Stomach (tissue), 4 donors: ENCODE results near the gene OS9.

Source experiments
- CTCF ChIP-seq, 7 experiments: fragments of 450-650 bp in 4 of 7; fragments of 200-600 bp in 3 of 7; sonication (generic) in 3 of 7; IDR thresholded peaks; one replicate each; pipeline ENCODE4 v1.5.1; 2016 to 2019; ENCODE audit warnings: antibody characterized with exemption in 7 of 7, control low read depth in 2 of 7, mild to moderate bottlenecking in 1 of 7
- POLR2A ChIP-seq, 4 donors: fragments of 450-650 bp; IDR thresholded peaks; one replicate each; pipeline ENCODE4 v1.6.1; 2016; ENCODE audit warnings: antibody characterized with exemption in 4 of 4, control low read depth in 2 of 4, mild to moderate bottlenecking in 1 of 4, moderate library complexity in 1 of 4
- POLR2AphosphoS5 ChIP-seq, 3 donors: sonication (generic); formaldehyde crosslinking; IDR thresholded peaks; one replicate each; pipeline ENCODE4 v1.6.1; 2016; ENCODE audit warnings: antibody characterized with exemption in 3 of 3

- TF ChIP-seq POLR2AphosphoS5 (IDR thresholded peaks at IDR 0.05) (no peak), POLR2A (IDR thresholded peaks at IDR 0.05) (no peak), CTCF (IDR thresholded peaks at IDR 0.05) (no peak)
These were observed 40.7 kb downstream of the OS9 start for GRCh38 chr12:57734591-57734990.
